GM13976 (cell line): Measurements from ENCODE around the gene CNTNAP1.
"Not testable (repeated sequence)": the region's sequence is repeated elsewhere in the genome, so short reads cannot be mapped to it uniquely, and the experiment has no call there.

Source experiments
- DNase-seq: peaks from one replicate; pipeline ENCODE4 v3.0.0; 2012; ENCODE audit warnings: low spot score
- in situ Hi-C: fragments of 300-500 bp; cut with MboI; formaldehyde crosslinking; loops from one replicate; pipeline ENCODE4 v1.12.0; 2022; ENCODE audit warnings: low sequenced_read_pairs, mixed read lengths, inconsistent platforms; ENCODE audit not compliant: unreplicated experiment
- TF ChIP-seq, protein P1 (sequence below): IDR thresholded peaks from 2 replicates; pipeline ENCODE4 v1.5.1; 2012; ENCODE audit warnings: borderline replicate concordance, mild to moderate bottlenecking; ENCODE audit not compliant: insufficient read depth; ENCODE audit errors: extremely low read depth, missing control alignments, control extremely low read depth

Gene CNTNAP1

DNA sequence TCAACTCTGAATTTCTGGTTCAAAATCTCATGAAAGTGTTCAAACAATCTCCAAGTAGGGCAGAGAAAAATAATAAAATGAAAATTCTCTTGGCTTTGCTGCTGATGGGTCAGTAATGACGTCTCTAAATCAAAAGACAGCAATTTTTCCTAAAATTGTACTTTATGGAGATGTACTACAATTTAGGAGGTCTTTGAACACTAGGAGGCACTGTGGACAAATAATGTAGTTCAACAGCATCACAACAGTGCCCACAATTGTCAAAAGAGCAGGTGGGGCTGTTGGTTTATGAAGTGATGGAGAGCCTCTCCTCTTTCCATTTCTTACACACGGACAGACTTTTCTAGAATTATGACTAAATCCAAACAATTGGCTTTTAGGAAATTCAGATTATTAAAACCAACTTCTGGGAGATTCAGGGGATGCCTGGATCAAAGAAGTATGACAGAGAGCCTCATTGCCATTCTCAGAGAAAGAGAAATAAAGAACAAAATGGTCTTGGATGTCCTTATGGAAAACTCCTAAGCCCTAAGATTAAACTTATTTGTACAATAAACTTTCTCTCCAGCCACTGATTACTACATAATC, 38.8 kb downstream of the CNTNAP1 start:
- peak; percentile 74 for DNase-seq
- TF ChIP-seq, protein P1, sequence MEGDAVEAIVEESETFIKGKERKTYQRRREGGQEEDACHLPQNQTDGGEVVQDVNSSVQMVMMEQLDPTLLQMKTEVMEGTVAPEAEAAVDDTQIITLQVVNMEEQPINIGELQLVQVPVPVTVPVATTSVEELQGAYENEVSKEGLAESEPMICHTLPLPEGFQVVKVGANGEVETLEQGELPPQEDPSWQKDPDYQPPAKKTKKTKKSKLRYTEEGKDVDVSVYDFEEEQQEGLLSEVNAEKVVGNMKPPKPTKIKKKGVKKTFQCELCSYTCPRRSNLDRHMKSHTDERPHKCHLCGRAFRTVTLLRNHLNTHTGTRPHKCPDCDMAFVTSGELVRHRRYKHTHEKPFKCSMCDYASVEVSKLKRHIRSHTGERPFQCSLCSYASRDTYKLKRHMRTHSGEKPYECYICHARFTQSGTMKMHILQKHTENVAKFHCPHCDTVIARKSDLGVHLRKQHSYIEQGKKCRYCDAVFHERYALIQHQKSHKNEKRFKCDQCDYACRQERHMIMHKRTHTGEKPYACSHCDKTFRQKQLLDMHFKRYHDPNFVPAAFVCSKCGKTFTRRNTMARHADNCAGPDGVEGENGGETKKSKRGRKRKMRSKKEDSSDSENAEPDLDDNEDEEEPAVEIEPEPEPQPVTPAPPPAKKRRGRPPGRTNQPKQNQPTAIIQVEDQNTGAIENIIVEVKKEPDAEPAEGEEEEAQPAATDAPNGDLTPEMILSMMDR = peak; percentile 63
- in situ Hi-C loops = no loop called here

DNA sequence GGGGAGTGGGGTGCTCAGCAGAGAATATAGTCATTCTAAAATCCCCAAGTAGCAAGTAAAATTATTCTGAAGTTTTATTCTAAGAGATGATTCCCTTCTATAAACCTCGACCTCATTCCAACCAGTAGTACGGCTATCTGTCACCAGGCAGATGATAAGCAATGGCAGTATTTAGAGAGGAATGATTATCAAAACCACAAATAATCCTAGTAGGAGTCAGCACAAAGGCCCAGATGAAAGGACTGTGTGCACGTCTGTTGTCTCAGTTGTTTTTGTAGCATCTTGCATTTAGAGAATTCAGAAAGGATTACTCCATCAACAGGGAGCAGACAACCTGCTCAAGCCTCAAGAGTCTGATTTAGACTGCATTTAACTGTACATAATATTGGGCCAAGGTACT, 41.3 kb downstream of the CNTNAP1 start:
- TF ChIP-seq, protein P1 = no peak
- DNase-seq = no peak
- in situ Hi-C loops = no loop called here

DNA sequence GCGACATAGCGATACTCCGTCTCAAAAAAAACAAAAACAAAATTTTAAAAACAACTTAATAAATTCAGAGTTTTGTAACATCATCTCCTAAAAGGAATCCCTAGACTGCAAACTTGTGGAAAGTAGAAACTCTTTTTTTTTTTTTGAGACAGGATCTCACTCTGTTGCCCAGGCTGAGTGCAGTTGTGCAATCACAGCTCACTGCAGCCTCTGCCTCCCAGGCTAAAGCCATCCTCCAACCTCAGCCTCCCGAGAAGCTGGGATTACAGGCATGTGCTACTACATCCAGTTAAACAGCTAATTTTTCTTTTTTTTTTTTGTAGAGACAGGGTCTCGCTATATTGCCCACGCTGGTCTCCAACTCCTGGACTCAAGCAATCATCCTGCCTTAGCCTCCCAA, 42.8 kb downstream of the CNTNAP1 start:
- in situ Hi-C loops = no loop called here
- DNase-seq = no peak

DNA sequence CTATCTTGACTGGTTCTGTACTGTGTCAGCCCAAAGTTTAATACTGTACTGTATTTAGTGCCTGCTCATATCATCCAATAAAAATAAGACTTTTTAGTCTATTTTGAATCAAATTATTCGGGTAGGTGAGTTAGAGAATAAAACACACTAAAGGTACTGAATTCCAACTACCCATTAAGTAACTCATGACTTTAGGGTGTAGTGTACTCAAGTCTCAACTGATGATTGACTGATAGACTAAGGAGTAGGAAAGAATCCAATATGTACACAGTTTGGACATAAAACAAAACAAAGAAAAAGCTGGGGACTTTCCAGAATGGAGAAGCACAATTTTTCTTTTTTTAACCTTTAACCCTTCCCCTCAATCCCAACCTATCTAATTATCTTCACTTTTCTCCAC, 58.4 kb downstream of the CNTNAP1 start:
- TF ChIP-seq, protein P1 = no peak
- in situ Hi-C loops = no loop called here
- no peak for DNase-seq

More for the DNA sequence above, 42.8 kb downstream of the CNTNAP1 start:
- TF ChIP-seq, protein P1 = no peak

DNA sequence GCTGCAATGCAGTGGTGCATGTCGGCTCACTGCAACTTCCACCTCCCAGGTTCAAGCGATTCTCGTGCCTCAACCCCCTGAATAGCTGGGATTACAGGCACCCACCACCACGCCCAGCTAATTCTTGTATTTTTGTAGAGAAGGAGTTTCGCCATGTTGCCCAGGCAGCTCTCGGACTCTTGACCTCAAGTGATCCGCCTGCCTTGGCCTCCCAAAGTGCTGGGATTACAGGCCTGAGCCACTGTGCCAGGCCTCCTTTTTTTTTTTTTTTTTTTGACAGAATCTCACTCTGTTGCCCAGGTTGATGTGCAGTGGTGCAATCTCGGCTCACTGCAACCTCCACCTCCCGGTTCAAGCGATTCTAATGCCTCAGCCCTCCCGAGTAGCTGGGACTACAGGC, 60.6 kb downstream of the CNTNAP1 start:
- DNase-seq, in situ Hi-C loops: not testable (repeated sequence)

DNA sequence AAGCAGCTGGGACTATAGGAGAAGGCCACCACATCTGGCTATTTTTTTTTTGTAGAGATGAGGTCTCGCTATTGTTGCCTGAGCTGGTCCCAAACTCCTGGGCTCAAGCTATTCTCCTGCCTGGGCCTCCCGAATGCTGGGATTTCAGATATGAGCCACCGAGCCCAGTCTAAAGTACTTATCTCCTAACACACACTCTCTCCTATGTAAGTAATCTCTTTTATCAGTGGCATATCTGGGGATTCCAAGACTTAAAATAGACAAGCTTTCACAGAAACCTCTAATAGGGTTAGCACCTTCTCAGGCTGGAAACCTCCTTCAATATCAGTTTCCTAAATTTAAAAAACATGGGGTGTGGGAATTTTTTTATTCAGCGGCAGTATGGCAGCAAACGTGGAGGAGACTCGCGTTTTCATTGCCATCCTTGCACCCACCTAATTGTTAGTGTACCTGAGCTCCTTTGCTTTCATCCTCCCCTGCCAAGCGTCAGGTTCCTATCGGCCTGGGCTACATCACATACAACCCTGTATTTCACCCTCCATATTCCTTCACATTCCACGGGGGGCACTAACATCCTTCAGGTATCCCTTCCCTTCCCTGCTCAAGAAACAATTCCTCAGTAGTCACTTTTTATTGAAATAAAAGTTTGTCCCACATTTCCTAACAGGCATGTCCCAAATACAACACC, 61.4 kb downstream of the CNTNAP1 start:
- no peak for DNase-seq

More for the DNA sequence above, 61.4 kb downstream of the CNTNAP1 start:
- TF ChIP-seq, protein P1 = no peak
- in situ Hi-C loops = no loop called here
